ENCODE results near the gene PIPOX.

PIPOX gene

DNA sequence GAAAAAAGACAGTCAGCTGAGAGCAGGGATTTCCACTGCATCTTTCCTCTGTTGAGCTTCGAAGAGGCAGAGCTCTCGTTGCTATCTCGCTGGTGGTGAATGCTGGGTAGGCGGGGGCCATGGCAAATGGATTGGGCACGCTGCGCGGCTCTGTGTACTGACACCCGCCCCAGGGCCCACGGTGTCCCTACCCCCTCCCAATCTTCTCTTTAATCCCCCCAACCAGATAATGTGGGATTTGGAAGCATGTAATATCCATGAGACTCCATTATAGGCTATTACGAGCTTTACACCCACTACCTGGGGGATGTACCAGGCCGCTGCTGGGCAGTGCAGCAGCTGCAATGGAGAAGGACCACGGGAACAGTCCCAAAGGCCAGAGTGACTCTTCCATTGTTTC is 8.3 kb downstream of the PIPOX start:
- H3K4me3 ChIP-seq (ENCODE audit: low read depth, low read length): no peak overlapping the region
- in situ Hi-C loops (cut with HindIII; ENCODE audit: low sequenced_read_pairs): no loop called here
- DNase-seq (ENCODE audit: low read depth): no peak
- TF ChIP-seq, protein P1, sequence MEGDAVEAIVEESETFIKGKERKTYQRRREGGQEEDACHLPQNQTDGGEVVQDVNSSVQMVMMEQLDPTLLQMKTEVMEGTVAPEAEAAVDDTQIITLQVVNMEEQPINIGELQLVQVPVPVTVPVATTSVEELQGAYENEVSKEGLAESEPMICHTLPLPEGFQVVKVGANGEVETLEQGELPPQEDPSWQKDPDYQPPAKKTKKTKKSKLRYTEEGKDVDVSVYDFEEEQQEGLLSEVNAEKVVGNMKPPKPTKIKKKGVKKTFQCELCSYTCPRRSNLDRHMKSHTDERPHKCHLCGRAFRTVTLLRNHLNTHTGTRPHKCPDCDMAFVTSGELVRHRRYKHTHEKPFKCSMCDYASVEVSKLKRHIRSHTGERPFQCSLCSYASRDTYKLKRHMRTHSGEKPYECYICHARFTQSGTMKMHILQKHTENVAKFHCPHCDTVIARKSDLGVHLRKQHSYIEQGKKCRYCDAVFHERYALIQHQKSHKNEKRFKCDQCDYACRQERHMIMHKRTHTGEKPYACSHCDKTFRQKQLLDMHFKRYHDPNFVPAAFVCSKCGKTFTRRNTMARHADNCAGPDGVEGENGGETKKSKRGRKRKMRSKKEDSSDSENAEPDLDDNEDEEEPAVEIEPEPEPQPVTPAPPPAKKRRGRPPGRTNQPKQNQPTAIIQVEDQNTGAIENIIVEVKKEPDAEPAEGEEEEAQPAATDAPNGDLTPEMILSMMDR (IDR thresholded peaks at IDR 0.05; ENCODE audit: low read depth, low read length, missing control alignments): no peak

DNA sequence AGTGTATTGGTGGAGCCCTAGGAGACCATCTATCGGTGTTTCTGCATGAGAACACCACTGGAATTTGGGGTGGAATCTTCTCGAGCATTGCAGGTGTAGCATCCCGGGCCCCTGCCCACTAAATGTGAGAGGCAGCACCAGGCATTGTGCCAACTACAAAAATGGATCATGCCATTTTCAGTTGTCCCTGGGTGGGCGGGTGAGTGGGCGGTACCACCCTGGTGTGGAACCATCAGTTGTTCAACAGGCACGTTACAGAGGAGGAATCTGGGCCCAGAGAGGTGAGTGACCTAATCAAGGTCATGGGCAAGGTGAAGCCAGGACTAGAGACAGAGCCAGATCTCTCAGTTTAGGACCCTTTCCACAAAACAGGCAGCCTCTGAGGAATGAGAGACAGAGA is 8.8 kb downstream of the PIPOX start:
- H3K4me3 ChIP-seq (ENCODE audit: low read depth, low read length): no peak overlapping the region
- no peak for DNase-seq (ENCODE audit: low read depth)
- TF ChIP-seq, protein P1 (IDR thresholded peaks at IDR 0.05; ENCODE audit: low read depth, low read length, missing control alignments): no peak
- in situ Hi-C loops (cut with HindIII; ENCODE audit: low sequenced_read_pairs): no loop called here

- H3K4me3 ChIP-seq (ENCODE audit: low read depth, low read length): no peak overlapping the region
- TF ChIP-seq, protein P1 (IDR thresholded peaks at IDR 0.05; ENCODE audit: low read depth, low read length, missing control alignments): no peak
- in situ Hi-C loops (cut with HindIII; ENCODE audit: low sequenced_read_pairs): no loop called here
- no peak for DNase-seq (ENCODE audit: low read depth)
These were observed 11.9 kb downstream of the PIPOX start for GRCh38 chr17:29054835-29055234.

DNA sequence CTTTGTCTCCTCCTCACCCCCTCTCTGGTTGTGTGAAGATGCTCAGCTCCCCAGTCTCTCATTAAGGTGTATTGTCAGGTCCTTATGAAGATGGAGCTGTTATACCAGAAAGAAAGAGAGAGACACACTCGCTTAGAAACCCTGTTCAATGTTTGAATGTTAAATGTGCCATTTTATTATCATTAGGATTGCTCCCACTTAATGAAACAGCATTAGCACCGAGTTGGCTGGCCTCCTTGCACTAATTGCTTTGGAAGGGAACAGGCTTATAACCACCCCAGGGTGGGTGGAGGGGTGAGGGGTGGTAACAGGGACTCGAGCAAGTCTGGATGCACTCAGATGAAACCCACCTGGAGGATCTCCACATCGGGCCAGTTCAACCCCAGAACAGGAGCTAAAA is 14.4 kb downstream of the PIPOX start:
- TF ChIP-seq, protein P1 (IDR thresholded peaks at IDR 0.05; ENCODE audit: low read depth, low read length, missing control alignments): no peak
- no peak for DNase-seq (ENCODE audit: low read depth)
- no peak overlapping the region for H3K4me3 ChIP-seq (ENCODE audit: low read depth, low read length)
- in situ Hi-C loops (cut with HindIII; ENCODE audit: low sequenced_read_pairs): no loop called here

DNA sequence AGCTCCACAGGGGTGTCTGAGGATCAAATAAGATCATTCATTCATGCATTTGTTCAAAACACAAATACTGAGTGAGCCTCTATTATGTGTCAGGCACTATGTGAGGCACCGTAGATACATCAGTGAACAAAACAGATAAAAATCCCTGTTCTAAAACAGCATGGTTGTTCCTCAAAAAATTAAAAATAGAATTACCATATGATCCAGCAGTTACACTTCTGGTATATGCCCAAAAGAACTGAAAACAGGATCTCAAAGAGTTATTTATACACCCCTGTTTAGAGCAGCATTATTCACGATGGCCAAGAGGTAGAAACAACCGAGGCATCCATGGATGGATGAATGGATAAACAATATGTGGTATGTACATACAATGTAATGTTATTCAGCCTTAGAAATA is 15.4 kb downstream of the PIPOX start:
- in situ Hi-C loops (cut with HindIII; ENCODE audit: low sequenced_read_pairs): no loop called here
- no peak overlapping the region for H3K4me3 ChIP-seq (ENCODE audit: low read depth, low read length)
- DNase-seq (ENCODE audit: low read depth): no peak
- TF ChIP-seq, protein P1 (IDR thresholded peaks at IDR 0.05; ENCODE audit: low read depth, low read length, missing control alignments): no peak

DNA sequence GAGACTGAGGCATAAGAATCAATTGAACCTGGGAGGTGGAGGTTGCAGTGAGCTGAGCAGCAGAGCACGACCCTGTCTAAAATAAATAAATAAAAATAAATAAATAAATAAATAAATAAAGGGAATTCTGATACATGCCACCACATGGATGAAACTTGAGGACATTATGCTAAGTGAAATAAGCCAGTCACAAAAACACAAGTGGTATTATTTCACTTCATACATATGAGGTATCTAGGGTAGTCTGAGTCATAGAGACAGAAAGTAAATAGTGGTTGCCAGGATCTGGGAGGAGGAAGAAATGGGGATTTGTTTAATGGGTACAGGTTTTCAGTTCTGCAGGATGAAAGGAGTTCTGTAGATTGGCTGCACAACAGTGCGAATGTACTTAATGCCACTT is 16.3 kb downstream of the PIPOX start:
- no peak overlapping the region for H3K4me3 ChIP-seq (ENCODE audit: low read depth, low read length)
- no peak for DNase-seq (ENCODE audit: low read depth)
- TF ChIP-seq, protein P1 (IDR thresholded peaks at IDR 0.05; ENCODE audit: low read depth, low read length, missing control alignments): no peak
- in situ Hi-C loops (cut with HindIII; ENCODE audit: low sequenced_read_pairs): no loop called here

DNA sequence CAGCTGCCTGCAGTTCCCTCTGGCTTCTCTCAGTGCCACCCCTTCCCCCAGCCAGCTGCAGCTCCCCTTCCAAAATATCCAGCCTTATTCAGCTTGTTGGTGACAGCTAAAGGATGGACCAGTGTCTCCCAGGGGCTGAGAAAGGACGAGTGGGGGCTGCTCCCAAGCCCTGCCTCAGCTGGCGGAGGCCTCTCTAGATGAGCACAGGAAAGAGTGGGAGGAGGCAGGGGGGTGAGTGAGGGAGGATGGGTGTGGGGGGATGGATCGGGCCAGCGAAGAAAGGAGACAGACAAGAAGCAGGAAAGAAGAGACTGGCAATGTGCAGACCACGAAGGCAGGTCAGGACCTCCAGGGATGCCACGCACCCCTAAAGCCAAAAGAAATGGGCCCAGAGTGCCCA is 17.5 kb downstream of the PIPOX start:
- DNase-seq (ENCODE audit: low read depth): no peak
- in situ Hi-C loops (cut with HindIII; ENCODE audit: low sequenced_read_pairs): no loop called here
- TF ChIP-seq, protein P1 (IDR thresholded peaks at IDR 0.05; ENCODE audit: low read depth, low read length, missing control alignments): no peak
- no peak overlapping the region for H3K4me3 ChIP-seq (ENCODE audit: low read depth, low read length)

All from astrocyte of the cerebellum (primary cell).